GM18867 (cell line): ENCODE data around the gene RASSF5.
A peak's percentile ranks its signal among the peaks of the same experiment; 100 is the strongest.

Experiments
- ATAC-seq: cut with Tn5 transposase; IDR thresholded peaks from one replicate; pipeline ENCODE4 v1.9.1; 2021; ENCODE audit warnings: mild to moderate bottlenecking, moderate library complexity; ENCODE audit not compliant: unreplicated experiment

The RASSF5 gene

GRCh38 chr1:206544562-206545257, 37.4 kb downstream of the RASSF5 start:
- no peak for ATAC-seq

DNA sequence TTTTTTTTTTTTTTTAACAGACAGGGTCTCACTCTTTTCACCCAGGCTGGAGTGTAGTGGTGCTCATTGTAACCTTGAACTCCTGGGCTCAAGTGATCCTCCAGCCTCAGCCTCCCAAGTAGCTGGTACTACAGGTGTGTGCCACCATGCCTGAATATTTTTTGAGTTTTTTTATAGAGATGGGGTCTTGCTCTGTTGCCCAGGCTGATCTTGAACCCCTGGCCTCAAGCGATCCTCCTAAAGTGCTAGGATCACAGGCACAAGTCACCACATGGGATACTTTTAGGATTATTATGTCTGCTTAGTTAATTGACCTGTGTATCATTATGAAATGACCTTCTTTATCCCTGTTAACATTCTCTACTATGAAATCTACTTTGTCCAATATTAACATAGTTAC, 38.0 kb downstream of the RASSF5 start:
- no peak for ATAC-seq

GRCh38 chr1:206547104-206547503, 39.8 kb downstream of the RASSF5 start:
- ATAC-seq = no peak

- no peak for ATAC-seq
Observed at GRCh38 chr1:206550446-206550845, 43.1 kb downstream of the RASSF5 start.

GRCh38 chr1:206551296-206551985, 44.1 kb downstream of the RASSF5 start:
- ATAC-seq = no peak

DNA sequence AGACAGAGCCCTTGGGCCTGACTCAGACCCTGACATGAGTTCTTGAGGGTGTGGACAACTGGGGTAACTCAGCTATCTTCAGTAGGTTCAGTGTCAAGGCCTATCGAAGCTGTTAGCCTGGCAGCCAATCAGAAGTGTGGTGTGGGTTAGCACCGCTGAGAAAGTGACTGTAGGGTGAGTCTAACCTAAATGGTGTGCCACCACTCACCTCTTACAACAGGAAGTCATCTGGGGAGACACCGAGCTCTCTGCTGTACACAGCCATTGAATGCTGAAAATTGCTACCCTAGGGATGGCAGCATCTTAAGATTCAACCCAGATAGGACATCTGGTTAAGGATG, 44.6 kb downstream of the RASSF5 start:
- no peak for ATAC-seq

- ATAC-seq = no peak
Observed at GRCh38 chr1:206554211-206554610, 46.9 kb downstream of the RASSF5 start.

DNA sequence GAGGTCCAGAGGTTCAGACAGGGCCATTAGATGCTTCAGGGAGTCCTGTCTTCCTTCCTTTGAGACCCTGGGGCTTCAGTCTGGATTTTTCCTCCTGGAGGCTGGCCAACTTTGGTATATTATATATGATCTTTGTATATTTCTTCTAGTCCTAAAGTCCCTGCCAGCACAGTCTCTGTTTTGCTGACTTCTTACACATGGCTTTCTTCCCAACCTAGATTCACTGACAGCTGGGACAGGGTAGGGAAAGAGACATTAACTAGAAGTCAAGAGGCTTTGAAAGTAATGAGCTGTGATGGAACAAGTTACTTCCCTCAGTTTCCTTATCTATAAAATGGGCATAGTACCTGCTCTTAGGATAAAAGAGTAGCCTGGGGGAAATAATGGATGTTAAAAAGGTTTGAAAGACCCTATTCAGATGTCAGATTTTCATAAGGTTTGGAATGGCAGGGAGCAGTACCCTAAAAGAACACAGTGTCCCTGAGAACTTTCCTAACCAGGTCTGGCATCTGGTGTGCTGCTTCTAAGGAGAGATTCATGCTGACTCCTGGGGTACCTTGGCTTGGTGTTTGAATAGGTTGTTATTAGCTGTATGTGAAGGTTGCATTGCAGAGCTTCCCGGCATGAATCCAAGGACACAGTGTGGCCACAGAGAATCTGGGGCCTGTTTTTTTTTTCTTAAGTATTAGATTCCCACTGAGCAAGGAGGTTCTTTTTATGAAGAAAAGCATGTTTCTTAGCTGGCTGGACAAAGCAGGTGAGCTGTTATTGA, 47.6 kb downstream of the RASSF5 start:
- ATAC-seq = no peak

GRCh38 chr1:206555473-206555935, 48.2 kb downstream of the RASSF5 start:
- no peak for ATAC-seq

DNA sequence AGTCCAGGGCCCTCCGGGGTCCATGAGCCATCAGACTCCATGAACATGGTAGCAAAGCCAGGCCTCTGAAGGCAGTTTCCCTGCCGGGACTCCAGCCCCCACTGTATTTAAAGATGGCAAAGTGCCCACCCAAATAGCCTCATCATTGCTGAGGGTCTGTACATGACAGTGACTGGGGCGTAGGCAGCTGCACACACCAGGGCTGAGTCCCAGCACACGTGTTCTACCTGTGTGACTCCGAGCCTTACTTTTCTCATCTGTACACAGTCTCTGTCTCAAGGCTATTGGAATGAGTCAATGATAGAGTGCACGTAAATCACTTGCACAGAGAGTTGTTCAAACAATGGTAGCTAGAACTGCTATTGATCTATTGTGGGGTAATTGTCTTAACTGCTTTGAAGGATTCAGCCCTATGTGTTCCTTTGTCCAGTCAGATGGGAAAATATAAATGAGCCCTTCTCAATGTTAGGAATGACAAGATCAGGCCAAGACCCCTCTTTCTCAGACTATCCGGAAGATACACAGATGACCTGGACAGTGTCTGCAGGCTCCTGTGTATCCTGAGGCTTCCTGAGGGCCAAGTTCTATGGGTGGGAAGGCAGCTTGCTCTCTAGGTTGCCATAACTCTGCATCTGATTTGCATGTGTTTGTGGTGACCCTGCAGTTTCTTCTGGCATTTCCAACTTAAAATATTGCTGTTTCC, 48.9 kb downstream of the RASSF5 start:
- no peak for ATAC-seq

- ATAC-seq = peak; percentile 57
Observed at GRCh38 chr1:206556750-206557635, 49.7 kb downstream of the RASSF5 start.

DNA sequence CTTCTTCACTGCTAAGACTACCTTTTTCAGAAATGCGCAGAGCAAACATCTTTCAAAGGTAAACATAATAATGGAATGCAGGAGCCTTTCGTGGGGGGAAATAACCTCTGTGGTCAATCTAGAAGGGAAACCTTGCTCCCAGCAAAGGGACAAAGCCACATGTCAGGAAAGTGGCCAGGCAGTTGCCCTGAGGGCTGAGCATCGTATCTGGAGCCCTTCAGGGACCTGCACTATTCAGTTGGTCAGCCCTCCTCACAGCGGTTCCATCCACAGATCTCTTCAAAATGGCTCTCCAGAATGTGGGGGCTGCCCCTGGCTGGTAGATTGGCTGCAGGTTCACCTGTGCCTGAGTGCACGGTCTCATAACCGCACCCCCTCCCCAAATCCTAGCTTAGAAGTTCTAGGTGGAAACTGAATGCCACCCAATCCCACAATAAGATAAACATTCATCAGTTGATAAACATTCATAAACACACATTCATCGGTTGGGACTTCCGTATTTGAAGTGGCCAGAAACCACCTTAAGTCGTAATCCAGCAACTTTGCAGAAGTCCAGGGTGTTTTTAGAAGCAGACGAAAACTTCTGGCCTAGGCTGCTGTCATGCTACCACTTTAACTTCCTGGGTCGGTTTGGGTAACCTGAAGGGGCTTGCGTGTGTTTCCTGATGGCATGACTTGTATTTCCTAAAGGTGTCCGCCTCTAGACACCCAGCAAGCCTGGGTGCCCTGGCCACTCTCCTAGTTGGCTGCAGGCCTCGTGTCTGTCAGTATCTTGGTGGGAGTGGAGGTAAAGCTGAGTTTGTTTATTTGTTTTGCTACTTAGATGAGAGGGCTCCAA, 50.5 kb downstream of the RASSF5 start:
- ATAC-seq = no peak

DNA sequence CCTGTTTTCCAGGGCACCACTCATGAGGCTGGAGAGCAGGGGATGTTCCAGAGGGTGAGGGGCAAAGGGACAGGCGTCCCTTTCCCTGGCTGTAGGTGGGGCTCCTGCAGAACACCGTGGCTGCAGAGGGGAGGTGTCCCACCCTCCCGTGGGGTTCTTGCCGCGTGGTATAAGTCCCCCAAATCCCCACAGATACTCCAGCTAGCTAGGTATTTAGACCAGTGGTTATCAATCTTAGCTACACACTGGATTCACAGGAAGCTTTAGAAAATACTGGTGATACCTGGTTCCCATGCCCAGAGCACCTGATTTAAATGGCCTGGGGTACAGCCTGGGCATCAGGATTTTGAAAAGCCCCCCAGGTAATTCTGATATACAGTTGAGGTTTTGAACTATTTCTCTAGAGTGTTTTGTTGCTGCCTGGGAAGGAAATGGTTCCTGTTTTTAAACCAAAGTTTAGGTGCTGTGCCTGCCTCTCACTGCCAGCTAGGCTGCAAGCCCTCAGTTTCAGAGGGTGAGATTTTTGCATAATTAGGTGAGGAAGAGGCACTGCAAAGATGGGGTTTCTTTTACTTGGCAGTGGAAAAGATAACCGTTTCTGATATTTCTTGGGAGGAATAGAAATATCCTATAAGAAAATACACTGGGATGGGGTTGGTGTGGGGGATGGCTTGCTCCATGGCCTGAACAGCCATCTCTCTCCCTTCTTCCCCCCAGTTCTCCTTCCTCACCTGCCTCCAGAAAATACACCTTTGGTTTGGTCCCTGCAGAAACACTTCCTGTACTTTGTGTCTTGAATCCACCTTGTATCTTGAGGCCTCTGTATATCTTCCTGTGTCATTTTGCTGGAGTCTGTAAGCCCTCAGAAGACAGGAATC, 51.7 kb downstream of the RASSF5 start:
- no peak for ATAC-seq

DNA sequence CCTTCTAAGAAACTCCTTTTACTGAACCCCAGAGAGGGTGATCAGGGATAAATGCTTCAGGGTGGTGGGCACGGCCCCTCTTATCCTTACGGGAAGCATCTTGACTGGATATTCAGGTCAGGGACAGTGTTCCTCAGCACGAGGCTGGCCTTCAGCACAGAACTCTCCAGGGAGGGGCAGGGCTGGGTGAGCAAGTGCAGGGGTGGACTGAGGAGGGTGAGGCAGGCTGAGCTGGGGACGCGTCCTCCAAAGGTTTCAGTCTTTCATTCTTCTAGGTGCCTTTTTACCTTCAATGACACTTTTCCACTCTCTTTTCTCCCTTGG, 52.3 kb downstream of the RASSF5 start:
- ATAC-seq = no peak

GRCh38 chr1:206560007-206560716, 52.8 kb downstream of the RASSF5 start:
- ATAC-seq = no peak

DNA sequence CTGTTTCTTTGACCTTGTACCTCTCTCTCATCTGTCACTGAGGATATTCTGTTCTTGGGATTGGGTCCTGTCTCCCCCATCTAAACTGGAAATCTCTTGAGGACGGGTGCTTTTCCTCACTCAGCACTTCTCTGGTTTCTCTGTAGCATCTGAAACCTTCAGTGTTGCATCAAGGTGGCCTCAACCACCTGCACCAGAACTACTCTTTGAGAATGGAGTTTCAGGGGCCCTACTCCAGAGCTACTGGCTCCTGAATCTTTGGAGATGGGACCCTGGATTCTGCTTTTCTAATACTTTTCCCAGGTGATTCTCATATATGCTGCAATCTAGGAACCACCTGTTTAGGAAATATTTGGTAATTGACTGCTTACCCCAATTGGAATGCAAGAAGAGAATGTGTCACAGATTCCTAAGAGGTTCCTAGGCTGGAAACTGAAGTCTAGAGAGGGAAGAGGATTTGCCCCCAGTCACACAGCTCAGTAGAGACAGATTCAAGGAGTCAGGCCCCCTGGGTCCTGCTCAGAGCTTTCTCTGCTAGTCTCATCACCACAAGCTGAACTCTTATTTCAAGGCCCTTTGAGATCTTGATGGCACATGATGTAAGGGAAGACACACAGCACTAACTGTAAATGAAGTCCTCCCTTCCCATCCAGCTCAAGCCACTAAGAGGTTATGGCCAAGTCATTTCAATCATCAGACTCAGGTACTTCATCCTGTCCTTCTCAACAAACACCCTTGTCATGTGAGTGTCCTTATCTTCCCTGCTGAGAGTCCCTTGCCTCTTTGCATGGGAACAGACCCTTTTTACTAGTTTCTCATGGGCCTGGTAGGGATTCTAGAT, 56.3 kb downstream of the RASSF5 start:
- peak; percentile 36 for ATAC-seq

- no peak for ATAC-seq
Observed at GRCh38 chr1:206565995-206566394, 58.7 kb downstream of the RASSF5 start.
